Stimulated activated CD4-positive, alpha-beta T cell treated with anti-CD3 and anti-CD28 coated beads, Interleukin-4, amount 100 ng/mL, for 4 hours (primary cell): ENCODE data around the gene TPO.
"Not testable (repeated sequence)": the region's sequence is repeated elsewhere in the genome, so short reads cannot be mapped to it uniquely, and the experiment has no call there.

Source experiments
- DNase-seq, 2 experiments: peaks; one replicate each; pipeline ENCODE4 v3.0.0-alpha.2; 2020

TPO gene

DNA sequence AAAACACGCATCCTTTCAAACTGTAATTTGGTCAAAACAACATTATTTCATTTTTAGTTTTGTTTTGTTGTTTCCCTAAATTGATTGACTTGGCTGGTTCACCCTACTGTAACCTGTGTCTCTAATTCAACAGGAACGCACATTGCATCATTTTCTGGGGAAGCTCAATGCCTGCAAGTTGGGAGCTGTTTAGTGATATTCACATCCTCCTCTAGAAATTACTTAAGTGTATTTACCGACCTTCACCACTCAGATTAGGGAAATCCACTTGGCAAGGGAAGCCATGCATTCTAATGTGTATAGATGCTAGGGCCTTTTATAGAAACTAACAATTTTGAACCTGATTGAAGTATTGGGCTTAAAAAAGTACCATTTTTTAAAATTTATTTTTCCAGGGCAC, 7.3 kb upstream of the TPO start:
- no peak for DNase-seq

GRCh38 chr2:1406434-1406833, 6.8 kb upstream of the TPO start:
- no peak for DNase-seq

DNA sequence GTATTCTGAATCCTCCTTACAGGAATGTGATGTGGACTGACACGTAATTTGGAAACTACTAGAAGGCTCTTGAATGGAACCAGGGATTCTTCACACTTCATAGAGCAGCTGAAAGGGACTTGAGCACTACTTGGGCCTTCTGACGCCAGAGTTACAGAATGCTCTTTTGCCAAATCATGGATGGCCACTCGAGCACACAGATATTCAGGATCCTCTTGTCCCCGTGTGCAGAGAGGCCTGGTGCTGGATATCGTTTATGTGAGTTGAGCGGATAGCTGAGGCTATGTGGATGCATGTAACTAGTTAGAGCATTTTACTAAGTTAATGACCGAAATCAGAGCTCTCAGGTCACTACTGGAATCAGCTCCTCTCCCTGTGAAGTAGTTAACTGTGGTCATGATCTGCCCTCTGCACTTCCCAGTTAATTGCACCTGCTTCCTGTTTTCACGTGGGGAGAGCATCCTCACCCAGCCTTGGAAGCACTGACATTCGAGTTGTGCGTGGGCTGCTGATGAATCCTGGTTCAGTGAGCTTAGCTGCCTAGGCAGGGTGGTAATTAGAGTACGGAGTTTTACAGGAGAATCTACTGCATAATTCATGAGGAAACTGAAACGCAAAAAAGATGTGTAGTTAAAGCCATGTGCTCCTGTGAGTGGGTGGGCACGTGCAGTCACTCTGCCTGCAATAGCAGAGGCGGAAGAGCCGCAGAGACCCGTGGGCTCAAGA, 5.2 kb upstream of the TPO start:
- no peak for DNase-seq

DNA sequence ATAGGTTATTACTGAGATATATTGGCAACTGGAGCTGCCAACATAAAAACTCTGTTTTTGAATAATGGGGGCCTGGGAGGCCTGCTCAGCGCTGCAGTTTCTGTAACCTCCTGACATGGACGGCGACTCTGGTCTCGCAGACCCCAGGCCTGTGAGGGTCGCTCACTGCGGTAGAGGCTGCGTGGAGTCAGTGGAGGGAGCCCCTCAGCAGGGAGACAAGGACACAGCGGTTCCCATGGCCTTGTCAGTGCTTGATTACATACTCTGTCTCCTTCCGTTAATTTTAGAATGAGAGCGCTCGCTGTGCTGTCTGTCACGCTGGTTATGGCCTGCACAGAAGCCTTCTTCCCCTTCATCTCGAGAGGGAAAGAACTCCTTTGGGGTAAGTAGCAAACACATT, 858 bp downstream of the TPO start:
- DNase-seq, result no peak

GRCh38 chr2:1414901-1415300, 1.6 kb downstream of the TPO start:
- not testable (repeated sequence) for DNase-seq

GRCh38 chr2:1415501-1415900, 2.2 kb downstream of the TPO start:
- DNase-seq, result no peak

DNA sequence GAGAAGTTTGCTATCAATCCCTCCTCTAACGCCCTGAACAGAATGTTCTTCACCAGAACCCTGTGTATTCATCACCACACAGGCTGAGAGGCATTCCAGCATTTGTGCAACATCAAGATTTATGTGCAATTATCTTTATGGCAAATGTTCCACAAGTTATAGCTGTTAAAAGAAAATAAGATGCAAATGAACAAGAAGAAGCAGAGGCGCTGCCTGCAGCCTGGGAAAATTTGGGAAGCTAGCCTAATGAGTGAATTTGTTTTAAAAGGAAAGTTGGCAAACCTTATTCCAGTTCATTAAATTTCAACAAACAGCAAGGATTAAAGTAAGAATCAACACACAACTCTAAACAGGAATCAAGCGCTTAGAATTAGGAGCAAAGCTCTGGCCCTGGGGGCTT, 5.3 kb downstream of the TPO start:
- no peak for DNase-seq

- no peak for DNase-seq
Measured at GRCh38 chr2:1420746-1421480, 7.7 kb downstream of the TPO start.

DNA sequence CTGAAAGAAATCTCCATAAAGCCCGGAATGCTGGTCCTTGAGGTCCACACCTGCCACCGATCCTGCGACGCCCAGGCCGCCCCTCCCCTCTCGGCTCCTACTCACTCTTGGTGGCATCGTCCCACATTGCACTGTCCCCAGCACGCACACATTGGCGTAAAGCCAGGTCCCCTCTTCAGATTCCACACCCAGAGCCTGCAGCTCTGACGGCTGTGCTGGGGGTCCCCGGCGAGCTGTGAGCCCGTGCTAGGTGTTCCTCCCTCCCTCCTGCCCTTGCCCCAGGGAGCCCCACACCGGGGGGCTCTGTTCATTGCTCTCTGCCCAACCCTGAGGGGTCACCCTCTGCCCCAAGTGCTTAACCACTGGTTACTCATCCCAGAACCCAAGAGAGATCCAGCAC, 8.5 kb downstream of the TPO start:
- DNase-seq, result no peak

- DNase-seq, result no peak
Measured at GRCh38 chr2:1422131-1422530, 8.9 kb downstream of the TPO start.

DNA sequence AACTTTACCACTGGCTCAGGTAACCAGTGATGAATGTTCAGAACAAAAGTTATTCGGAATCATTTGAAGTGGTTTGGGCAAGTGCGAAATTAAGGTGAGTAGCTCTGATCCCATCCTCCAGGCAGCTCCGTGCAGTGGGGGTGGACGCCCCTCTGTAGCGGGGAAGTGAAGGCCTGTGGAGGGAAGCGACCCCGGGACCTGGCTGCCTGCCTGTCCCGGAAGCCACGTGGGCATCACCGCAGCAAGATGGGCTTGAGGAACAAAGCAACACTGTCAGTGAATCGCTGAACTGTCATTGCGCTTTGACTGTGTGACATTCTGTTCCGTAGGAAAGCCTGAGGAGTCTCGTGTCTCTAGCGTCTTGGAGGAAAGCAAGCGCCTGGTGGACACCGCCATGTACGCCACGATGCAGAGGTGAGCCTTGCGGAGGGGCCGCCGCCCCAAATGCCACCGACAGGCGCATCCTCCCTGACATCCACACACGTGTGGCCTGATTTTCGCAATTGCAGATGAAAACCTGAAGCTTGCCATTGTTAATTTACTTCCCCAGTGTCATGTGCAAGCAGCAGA, 9.5 kb downstream of the TPO start:
- DNase-seq, result no peak

DNA sequence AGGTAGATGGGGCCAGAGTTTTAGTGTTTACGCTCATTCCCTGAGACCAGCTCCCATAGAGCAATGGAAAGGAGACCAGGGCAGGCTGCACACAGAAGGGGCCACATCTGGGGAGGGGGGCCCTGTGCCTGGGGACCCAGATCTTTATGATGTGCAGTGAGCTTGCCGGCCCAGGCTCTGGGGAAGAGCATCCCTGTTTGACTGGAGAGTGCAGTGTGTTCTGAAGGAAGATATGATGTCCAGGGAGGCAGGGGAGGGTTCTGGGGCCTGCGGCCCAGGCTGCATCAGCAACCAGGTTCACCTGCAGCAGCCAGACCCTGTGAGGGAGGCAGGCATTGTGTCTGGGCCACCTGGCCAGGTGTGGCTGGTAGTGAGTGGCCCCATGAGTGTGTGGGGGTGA, 13.8 kb downstream of the TPO start:
- DNase-seq, result no peak

DNA sequence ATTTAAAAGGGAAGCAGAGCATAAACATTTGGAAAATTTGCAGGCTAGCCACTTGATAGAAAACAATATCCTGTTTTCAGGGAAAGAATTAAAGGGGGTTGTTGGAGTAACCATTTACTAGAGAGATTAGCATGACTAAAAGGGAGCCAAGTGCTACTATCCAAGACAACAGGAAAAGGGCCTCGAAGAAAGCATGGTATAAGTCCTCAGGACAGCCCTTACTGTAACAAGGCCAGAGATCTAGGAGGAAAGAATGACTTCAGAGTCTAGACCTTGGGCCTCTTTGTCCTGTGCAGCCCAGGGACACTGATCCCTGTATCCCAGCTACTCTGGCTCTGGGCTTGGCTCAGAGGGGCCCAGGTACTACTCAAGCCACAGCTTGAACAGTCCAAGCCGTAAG, 16.6 kb downstream of the TPO start:
- DNase-seq, result no peak

DNA sequence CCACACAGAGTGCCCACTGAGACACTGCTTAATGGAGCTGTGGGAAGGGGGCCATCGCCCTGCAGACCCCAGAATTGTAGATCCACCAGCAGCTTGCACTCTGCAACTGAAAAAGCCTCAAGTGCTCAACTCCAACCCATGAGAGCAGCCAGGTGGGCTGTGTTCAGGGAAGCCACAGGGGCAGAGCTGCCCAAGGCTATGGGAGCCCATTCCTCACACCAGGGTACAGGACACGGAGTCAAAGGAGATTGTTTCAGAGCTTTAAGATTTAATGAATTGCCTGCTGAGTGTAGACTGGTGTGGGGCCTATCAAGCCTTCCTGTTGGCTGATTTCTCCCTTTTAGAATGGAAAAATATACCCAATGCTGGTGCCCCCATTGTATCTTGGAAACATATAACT, 17.2 kb downstream of the TPO start:
- no peak for DNase-seq

DNA sequence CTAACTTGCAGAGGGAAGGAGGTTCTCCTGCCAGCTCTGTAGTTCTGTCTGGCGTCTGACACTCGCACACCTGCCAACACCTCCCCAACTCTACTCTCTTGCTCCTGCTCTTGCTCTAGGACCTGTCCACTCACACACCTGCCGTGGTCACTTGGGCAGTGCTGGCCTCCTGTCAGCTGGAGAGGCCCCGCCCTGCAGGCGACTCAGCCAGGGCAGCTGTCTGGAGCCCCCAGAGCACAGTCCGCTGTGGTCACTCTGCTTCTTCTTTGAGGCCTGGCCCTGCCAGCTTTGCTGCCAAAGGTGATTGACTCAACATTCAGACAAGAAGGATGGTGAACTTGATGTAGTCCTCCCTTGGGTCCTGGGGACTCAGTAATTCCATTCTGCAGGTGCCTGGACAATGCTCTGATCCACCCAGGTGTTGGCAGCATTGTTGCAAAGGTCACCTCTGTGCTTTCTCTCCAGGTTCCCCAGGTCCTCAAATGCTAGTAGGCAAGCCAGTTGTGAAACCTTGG, 18.7 kb downstream of the TPO start:
- no peak for DNase-seq

DNA sequence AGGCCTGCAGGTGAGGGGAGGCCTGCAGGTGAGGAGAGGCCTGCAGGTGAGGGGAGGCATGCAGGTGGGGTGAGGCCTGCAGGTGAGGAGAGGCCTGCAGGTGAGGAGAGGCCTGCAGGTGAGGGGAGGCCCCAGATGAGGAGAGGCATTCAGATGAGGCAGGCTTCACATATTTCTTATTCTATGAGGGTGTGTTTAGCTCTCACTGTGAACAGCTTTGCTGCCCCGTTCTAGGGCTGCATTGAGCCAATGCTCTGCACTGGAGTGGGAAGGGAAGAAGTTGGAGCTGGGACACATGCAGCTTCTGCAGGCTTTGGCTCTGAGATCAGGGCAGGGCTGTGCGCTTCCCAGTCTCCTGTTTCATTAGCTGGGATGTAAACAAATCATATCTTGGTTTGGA, 19.5 kb downstream of the TPO start:
- no peak for DNase-seq

DNA sequence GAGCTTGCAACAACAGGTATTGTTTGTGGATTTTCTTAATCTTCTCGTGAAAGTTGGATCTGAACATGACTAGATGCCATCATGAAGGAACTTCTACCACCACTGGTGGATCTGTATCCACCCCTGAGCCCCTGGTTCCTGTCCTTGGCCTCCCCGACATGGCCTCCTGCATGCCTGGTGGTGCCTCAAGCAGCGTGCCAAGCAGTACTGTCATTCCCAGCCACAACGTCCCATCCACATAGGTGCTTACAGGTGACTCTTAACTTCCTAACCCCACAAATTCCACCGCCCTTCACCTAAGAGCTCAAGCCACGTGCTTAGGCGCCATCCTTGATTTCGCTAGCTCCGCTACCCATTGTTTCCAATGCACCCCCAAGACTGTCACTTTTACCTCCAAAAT, 23.1 kb downstream of the TPO start:
- no peak for DNase-seq

DNA sequence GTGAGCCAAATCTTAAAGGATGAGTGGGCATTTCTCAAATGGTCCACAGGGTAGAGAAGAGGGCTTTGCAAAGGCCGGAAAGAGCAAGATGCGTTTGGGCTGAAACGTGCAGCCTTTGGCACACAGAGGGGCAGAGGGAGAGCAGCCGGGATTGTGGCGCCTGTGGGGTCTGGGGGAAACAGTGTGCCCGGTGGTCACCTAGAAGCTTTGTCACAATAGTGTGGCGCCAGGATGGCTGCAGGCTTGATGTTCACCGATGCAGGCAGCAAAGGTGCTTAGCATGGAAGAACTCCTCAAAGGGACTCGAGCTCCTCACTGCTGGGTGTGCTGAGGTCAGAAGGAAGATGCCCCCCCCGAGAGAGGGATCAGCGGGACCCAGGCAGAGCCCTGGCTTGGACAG, 23.8 kb downstream of the TPO start:
- DNase-seq, result no peak

DNA sequence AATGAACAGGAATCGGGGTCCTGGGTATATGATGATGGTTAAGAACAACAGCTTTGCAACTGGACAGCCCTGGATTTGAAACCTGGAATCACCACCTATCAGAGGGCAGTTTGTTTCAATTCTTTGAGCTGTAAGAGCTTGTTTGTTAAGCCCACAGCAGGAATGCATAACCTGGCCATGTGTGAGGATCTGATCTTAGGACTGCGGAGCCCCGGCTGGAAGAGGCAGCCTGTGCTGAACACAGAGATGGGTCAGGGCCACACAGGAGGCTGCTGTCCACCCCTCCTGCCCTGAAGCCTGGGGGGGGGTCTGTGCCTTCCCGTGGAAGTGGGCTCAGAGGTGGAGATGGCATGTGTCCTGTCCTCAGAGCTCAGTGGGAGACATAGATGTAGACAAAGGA, 24.3 kb downstream of the TPO start:
- no peak for DNase-seq

- DNase-seq, result no peak
Measured at GRCh38 chr2:1438972-1439371, 25.7 kb downstream of the TPO start.

- DNase-seq, result no peak
Measured at GRCh38 chr2:1440581-1440980, 27.3 kb downstream of the TPO start.

DNA sequence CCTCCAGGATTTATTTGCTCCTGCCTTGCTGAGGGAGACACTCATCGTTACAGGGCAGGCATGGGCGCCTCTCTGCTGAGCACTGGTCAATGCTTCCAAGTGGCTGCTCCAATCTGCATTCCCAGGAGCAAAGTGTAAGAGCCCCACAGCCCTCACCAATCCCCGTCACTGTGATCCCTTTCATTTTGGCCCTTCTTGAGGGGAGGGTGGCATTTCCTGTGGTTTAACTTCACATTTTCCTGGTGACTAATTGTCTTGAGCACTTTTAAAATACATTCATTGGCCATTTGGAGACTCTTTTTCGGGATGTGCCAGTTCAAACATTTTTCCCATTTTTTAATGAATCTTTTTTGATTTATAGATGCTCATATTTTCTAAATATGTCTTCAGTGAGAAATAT, 33.0 kb downstream of the TPO start:
- DNase-seq, result no peak

- DNase-seq, result no peak
Measured at GRCh38 chr2:1448009-1448408, 34.7 kb downstream of the TPO start.

DNA sequence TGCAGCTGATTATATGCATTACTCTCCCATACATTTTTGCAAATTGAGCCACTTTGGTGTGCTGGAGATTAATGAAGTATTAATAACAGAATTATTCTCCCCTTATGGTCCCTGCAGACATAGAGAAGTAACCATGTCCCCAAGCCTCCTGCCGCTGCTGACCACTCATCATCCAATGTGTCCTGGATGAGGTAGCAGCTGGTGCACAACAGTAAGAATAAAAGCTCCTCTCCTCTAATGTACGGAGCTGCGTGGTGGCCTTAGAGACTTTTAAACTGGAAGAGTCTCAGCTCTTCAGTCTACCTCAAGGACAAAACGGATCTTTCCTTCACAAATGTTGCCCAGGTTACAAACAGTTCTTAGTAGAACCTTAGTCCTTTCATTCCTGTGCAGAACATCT, 37.7 kb downstream of the TPO start:
- DNase-seq, result no peak
